IPS-18c (cell line): ENCODE results near the gene NUB1.

Experiments
- H3K4me3 ChIP-seq: 2 replicates; pipeline ENCODE4 v1.7.0; 2013; ENCODE audit warnings: low read depth, mild to moderate bottlenecking, low read length, moderate library complexity; ENCODE audit not compliant: insufficient read depth
- H3K9me3 ChIP-seq: one replicate; pipeline ENCODE4 v1.6.1; 2013; ENCODE audit warnings: mild to moderate bottlenecking, low read length, moderate library complexity; ENCODE audit not compliant: control insufficient read depth, insufficient read depth

The NUB1 gene

DNA sequence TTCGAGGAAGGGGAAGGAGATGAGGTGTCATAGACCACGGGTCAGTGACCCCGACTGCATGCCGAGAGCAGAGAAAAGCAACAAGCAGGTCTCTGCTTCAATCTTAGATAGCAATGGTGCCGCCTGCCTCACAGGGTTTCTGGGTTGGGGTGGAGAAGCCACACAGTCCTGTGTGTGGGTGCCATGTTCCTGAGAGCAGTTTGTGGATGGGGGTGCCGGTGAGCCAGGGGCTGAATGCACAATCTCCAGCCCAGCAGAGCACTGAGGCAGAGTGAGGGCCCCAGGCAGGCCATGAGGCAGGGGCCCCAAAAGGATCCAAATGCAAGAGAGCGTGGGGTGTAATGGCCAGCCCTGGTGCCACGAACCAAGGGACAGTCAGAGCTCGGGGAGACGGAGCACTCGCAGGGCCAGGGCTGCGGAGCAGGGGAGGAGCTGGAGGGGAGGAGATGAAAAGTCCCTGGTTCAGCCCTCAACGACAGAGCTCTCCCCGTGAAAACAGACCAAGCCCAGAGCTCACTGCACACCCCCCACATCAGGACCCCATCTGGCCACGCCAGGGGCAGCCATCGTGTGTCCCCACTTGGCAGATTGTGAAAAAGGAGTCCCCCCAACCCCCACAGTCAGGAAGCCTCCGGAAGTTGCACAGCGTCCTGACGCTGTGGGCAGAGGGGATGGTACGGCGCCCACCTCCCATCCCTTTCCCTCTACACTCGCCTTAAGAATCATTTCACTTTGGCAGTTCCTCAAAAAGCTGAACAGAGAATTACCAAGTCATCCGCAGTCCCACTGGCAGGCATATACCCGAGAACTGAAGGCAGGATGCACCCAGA, 48.4 kb downstream of the NUB1 start:
- Histone ChIP-seq H3K9me3 (no peaks in the 10 kb centered on the region), H3K4me3 (no peak overlapping the region)

DNA sequence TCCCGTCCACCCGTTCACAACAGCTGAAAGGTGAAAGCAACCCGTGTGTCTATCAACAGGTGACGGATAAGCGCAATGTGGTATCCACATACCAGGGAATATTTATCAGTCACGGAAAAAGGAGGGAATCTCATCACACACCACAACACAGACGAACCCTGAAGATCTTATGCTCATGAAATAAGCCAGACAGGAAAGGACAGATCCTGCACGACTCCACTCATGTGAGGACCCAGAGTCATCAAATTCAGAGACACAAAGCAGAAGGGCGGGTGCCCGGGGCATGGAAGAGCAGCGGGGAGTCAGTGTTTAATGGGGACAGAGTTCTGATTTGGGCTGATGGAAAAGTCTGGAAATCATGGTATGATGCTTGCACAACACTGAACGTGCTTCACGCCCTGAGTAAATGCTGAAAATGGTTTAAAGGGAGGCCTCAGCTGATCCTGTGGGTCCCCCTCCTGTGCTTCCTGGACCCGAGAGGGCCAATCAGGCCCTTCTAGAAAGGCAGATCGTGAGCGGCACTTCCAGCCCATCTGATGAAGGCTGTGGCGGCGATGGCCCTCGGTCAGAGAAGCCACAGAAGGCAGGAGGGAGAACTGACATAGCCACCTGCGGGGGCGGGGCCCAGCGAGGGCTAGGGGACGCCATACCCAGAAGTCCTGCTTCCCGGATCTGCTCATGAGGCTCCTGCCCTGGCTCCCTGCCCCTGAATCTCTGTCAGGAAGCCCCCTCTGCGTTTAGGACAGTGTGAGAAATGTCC, 49.2 kb downstream of the NUB1 start:
- Histone ChIP-seq H3K4me3 (no peak overlapping the region), H3K9me3 (no peaks in the 10 kb centered on the region)

DNA sequence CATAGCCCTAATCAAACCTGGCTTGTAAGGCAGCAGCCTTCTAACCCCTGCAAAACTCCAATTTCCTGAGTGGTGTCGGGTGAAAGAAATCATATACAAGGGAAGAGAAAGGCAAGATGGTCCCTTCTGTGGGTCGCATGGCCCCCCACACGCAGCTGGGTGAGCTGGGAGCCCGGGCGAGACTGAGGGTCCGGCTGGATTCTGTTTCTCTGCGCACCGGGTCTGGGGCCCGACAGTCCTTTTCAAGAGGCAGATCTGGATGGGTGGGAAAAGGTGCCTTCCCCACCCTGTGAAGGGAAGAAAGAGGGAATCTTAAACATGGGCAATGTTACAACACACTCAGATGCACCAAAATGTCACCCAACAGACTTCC, 49.7 kb downstream of the NUB1 start:
- Histone ChIP-seq H3K9me3 (no peaks in the 10 kb centered on the region), H3K4me3 (no peak overlapping the region)

DNA sequence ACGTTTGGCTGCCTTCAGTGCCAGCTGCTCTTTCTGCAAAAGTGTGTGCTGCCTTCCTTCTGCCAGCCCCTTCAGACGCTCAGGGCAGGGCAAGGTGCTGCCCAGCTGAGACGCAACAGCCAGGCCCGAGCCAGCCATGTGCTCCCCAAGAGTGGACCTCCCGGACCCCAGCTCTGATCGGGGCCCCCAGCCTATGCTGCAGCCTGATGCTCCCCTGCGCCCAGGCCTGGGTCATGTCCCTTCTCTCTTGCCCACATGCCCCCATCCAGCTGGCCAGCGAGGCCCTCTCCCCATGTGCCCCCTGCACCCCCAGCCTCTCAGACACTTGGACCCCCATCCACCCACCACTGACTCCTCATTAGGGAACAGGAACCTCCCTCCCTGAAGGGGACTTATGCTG, 50.4 kb downstream of the NUB1 start:
- H3K9me3 ChIP-seq = no peaks in the 10 kb centered on the region
- no peak overlapping the region for H3K4me3 ChIP-seq

DNA sequence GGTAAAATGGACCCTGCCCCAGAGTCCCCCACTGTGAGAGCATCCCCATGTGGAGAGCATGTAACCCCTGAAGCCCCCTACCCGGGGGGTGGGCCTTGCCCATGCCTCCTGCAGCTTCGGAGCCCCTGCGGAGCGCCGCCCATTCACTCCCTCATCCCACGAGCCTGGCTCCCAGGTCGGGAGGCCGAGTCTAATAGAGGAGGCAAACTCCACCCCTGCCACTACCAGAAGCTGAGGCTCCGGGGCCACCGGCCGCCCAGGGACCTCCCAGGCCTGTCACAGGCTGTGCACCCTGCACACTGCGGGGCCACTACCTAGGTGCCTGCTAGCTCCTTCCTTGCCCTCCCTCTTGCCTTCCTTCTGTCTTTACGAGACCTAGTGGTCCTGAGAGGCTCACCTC, 50.8 kb downstream of the NUB1 start:
- no peaks in the 10 kb centered on the region for H3K9me3 ChIP-seq
- no peak overlapping the region for H3K4me3 ChIP-seq

DNA sequence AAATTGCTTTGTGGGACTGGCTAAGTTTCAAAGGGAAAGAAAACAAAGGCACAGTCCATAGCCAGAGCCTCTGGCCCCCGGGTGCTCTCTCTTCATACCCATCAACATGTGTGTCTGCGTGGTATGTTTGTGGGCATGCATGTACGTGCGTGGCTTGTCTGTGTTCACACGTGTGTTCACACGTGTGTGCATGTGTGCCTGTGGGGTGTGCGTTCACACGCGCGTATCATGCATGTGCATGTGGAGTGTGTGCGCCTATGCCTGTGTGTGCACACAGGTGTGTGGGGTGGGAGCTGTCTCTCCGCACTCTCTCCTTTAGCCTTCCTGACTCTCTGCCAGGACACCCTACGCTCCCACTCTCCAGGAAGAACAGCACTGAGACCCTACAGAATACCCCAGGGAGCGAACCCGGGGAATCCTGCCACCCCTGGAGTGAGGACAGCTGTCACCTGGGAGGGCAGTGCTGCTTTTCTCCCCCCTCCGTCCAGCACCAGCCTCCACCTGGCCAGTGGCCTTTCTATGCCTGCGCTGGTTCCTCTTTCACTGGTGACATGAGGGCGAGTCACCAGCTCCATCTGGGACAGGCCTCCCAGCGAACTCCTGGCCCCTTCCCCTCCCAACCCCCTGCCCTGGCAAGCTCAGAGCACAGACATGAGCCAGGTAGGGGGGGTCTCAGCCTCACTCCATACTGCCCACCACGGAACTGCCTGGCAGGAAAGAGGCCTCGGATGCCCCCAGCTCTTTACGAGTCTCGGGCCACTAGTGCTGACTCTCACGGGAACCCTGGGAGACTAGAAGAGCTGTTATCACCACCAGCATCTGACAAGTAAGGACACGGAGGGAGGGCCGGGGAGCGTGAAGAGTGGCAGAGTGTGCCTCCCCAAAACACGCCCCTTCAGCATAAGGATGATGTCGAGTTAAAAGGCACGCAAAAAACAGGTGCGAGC, 51.7 kb downstream of the NUB1 start:
- no peak overlapping the region for H3K4me3 ChIP-seq
- no peaks in the 10 kb centered on the region for H3K9me3 ChIP-seq

DNA sequence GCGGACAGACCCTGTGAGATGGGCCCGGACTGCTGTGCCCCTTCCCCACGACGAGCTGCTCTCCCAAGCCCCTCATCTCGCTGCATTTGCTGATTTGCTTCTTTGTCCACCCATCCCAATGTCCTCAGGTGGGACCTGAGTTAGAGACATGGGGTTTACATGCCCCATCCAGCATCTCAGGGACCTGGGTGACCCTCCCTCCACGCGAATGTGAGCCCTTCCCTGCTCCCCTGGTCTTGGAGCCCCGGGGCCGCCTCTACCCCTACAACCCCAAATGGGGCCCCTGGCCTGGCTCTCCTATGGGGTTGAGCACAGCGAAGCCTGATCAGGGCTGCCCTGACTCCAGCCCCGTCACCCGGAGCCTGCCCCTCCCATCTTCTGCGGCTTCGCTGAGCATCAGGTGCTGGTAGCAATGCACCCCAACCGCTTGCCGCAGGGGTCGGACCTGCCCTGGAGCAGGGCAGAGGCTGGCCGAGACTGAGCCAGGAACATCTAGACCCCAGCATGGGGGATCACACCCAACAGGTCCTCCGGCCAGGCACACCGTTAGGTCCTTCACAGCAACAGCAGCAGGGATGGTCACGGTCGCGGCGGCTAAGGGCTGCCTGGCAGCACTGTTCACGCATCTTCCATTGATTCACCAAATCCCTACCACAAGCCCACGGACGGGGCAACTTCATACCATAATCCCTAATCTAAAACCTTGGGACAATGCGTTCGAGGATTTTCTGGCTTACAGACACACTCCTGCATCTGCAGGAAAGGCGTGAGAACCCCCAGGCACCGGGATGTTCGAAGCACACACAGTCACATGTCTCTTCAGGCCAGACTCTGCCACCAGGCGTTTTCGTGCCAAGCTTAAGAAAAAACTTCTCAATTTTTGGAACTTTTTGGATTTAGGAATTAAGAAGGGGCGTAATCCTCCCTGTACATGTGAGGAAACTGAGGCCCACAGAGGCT, 52.7 kb downstream of the NUB1 start:
- Histone ChIP-seq H3K9me3 (no peaks in the 10 kb centered on the region), H3K4me3 (no peak overlapping the region)

DNA sequence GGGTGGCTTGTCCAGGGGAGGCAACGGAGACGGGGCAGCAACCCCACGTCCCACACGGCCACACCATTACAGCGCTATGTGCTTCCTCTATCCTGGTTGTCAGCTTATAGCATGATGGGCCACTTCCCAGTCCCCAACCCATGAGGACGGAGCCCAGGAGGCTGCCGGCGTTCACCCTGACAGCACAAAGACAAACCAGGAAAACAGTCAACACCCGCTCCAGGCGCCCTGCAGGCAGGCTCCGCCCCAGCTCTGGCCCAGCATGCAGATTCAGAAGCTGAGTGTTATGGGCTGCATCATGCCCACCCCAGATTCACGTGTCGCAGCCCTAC, 53.4 kb downstream of the NUB1 start:
- Histone ChIP-seq H3K4me3 (no peak overlapping the region), H3K9me3 (no peaks in the 10 kb centered on the region)

DNA sequence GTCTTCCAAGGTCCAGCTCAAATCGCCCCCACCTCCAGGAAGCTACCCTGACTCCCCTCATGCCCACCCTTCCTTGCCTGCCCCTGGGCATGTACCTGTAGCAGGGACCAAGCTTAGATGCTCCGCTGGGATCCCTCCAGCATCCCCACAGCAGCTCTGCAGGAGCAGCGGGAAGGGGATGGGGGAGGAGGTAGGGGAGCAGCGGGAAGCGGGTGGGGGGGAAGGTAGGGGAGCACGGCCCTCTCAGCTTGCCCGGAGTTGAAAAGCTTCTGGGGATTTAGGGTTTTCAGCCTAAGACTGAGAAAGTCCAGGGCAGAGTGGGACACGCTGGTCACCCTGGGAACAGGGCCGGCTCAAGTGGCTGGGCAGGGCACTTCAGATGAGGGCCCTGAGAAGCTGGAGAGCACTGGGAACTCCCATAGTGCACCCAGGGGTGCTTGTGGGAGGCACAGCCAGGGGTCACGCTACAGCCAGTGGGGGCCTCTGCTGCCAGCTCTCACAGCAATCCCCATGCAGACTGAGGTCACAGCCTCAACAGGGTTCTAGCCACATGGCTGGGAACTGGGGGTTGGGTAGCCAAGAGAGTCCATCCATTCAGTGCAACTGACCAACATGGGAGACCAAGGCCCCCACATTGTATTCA, 54.8 kb downstream of the NUB1 start:
- Histone ChIP-seq H3K9me3 (no peaks in the 10 kb centered on the region), H3K4me3 (no peak overlapping the region)

DNA sequence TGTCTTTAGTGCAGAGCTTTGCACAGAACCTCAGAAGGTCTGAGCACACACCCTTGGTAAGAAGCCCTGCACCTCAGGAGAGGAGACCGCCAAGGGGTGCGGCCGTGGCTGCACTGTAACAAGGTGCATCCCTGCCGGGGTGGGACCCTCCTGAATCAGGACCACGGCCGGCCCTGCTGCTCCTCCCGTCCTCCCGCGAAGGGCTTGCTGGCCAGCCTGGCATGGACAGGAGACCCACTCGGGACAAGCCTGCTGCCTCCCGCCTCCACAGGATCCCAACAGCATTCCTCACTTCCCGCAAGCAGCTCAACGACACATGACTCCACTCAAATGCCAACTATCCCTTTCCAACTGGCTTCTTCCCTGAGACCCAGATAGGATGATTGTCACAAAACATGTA, 55.4 kb downstream of the NUB1 start:
- Histone ChIP-seq H3K4me3 (no peak overlapping the region), H3K9me3 (no peaks in the 10 kb centered on the region)

DNA sequence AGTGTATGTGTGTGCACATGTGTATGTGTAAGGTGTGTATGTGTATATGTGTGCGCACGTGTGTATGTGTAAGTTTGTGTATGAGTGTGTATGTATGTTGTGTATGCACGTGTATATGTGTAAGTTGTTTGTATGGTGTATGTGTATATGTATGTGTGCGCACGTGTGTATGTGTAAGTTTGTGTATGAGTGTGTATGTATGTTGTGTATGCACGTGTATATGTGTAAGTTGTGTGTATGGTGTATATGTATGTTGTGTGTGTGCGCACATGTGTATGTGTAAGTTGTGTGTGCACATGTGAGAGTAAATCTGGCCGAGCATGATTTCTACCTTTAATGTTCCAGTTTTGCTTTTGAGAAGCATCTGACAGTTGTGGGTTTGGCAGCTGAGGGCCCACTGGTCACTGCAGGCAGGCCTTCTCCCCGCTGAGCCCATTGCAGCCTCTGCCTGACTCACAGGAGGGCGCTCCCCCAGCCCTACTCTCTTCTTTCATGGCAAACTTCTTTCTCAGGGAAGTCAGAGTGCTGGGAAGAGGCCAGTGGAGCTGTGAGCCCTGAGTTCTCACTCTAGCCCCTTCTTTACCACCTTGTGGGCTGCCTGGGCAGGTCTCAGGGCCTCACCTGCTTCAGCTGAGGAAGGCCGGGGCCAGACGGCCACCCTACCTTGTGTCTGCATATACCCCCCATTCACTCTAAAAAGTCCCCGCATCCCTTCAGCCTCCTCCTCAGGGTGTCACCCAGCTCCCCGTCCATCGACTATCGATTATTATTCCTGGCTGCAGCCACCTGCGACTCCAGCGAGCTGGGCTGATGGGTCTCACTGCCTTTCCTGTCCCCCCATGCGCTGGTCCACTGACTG, 57.1 kb downstream of the NUB1 start:
- H3K4me3 ChIP-seq = no peak overlapping the region

DNA sequence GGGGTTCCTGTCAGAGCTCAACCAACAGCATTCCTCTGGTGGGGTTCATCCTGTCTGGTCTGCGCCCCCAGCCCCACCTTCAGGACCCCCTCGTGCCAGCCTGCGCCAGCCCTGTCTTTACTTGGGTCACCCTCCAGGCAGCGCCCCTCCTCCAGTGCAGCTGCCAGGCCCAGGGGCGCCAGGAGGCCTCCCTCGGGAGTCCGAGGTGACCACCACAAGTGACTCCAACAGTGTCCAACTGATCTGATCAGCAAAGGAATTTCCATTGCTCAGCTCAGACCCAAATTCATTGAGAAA, 57.6 kb downstream of the NUB1 start:
- Histone ChIP-seq H3K4me3 (no peak overlapping the region), H3K9me3 (no peaks in the 10 kb centered on the region)

More for the DNA sequence above, 57.1 kb downstream of the NUB1 start:
- no peaks in the 10 kb centered on the region for H3K9me3 ChIP-seq

DNA sequence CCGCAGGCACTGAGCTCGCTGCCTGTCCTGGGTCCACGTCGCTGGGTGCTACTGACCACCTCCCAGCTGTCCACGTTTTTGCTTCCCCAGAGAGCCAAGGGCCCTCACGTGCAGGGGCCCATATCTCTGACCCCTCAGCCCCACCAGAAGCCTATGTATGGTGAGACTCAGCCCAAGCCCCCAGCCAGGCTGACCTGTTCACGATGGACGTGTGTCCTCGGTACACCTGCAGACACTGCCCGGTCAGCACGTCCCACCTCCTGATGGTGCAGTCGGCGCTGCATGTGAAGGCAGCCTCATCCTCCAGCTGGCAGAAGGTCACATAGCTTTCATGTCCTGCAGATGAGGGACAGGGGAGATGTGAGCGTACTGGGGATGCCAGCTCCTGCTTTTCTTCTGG, 58.3 kb downstream of the NUB1 start:
- Histone ChIP-seq H3K4me3 (no peak overlapping the region), H3K9me3 (no peaks in the 10 kb centered on the region)

DNA sequence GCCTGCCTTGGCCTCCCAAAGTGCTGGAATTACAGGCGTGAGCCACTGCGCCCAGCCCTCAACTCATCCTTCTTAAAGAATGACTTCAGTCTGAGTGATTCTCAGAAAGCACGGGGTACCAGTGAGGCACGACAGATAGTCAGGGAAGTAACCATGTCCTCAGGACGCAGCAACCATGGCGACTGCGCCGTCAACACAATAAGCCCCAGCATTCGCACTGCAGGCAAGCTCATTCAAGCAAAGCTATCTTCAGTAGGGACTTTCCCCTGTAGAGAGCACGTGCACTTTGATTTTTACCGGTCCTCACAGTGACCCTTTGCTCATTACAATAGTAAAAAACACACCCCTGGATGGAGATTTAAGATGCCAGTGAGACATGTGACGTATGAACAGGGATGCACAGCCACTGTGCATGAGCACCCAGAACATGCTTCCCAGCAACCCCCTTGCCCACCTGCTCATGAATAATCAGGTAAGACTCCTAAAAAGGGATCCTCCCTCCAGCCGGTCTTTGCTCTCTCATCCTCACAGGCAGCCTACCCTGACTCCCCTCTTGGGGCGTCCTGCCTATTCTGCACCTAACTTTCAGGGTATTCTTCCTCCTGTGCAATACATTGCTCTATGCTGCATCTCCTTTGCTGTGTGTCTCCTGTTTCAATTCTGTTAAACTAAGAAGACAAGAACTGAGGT, 59.2 kb downstream of the NUB1 start:
- Histone ChIP-seq H3K4me3 (no peak overlapping the region), H3K9me3 (no peaks in the 10 kb centered on the region)
